Activated naive CD4-positive, alpha-beta T cell treated with anti-CD3 and anti-CD28 coated beads, Interleukin-2, amount 10 ng/mL, durations not matched to agents 7 days and 5 days (primary cell): ENCODE data around the gene KIF21A.
"Not testable (repeated sequence)": the region's sequence is repeated elsewhere in the genome, so short reads cannot be mapped to it uniquely, and the experiment has no call there.

Experiments used
- CTCF ChIA-PET: fragments of 350-600 bp; sonication (Branson Sonifier 250); formaldehyde crosslinking; loops from one replicate; lab custom pipeline; 2021; ENCODE audit warnings: antibody characterized with exemption; lab: Charles Lee
- DNase-seq: peaks from one replicate; pipeline ENCODE4 v3.0.0-alpha.2; 2020
- H3K27ac Mint-ChIP-seq: one replicate; pipeline ENCODE4 v1.8.0; 2021; ENCODE audit warnings: mild to moderate bottlenecking, moderate library complexity, mixed read lengths
- H3K27me3 Mint-ChIP-seq: one replicate; pipeline ENCODE4 v1.8.0; 2021; ENCODE audit warnings: mild to moderate bottlenecking, mixed read lengths
- H3K36me3 Mint-ChIP-seq: one replicate; pipeline ENCODE4 v1.8.0; 2021; ENCODE audit warnings: mixed read lengths
- H3K4me1 Mint-ChIP-seq: one replicate; pipeline ENCODE4 v1.8.0; 2021; ENCODE audit warnings: mixed read lengths
- H3K4me3 Mint-ChIP-seq: one replicate; pipeline ENCODE4 v1.8.0; 2021; ENCODE audit warnings: mild to moderate bottlenecking, moderate library complexity, mixed read lengths
- H3K9me3 Mint-ChIP-seq: one replicate; pipeline ENCODE4 v1.8.0; 2021; ENCODE audit warnings: mixed read lengths

Gene KIF21A

GRCh38 chr12:39329876-39330275 is 113.0 kb downstream of the KIF21A start:
- H3K9me3 Mint-ChIP-seq, result no peaks in the 10 kb centered on the region
- H3K27me3 Mint-ChIP-seq, result no peaks in the 10 kb centered on the region
- H3K36me3 Mint-ChIP-seq, result peaks cover 28% of the 10 kb centered on the region
- no peak overlapping the region for H3K27ac Mint-ChIP-seq
- DNase-seq, result no peak
- peaks cover 14% of the 10 kb centered on the region for H3K4me1 Mint-ChIP-seq
- H3K4me3 Mint-ChIP-seq, result no peak overlapping the region
- CTCF ChIA-PET, result no interaction called here

- H3K4me3 Mint-ChIP-seq, result no peak overlapping the region
- H3K9me3 Mint-ChIP-seq, result no peaks in the 10 kb centered on the region
- no peak overlapping the region for H3K27ac Mint-ChIP-seq
- CTCF ChIA-PET, result interaction anchor here (0.9 kb wide), 1 partner anchor 11 kb away, joined by 5 read pairs; no protein-coding TSS in a partner anchor
- H3K27me3 Mint-ChIP-seq, result no peaks in the 10 kb centered on the region
- H3K36me3 Mint-ChIP-seq, result peaks cover 28% of the 10 kb centered on the region
- H3K4me1 Mint-ChIP-seq, result peaks cover 14% of the 10 kb centered on the region
- DNase-seq, result no peak
Measured at GRCh38 chr12:39329018-39329417, 113.9 kb downstream of the KIF21A start.

- Mint-ChIP-seq H3K36me3 (peaks cover 28% of the 10 kb centered on the region), H3K27ac (no peak overlapping the region)
- CTCF ChIA-PET, result interaction anchor here (0.9 kb wide), 1 partner anchor 10 kb away, joined by 5 read pairs; no protein-coding TSS in a partner anchor
Measured at GRCh38 chr12:39327965-39328364, 115.0 kb downstream of the KIF21A start.

GRCh38 chr12:39327510-39327909 is 115.4 kb downstream of the KIF21A start:
- no peak for DNase-seq
- Mint-ChIP-seq H3K9me3 (no peaks in the 10 kb centered on the region), H3K4me3 (no peak overlapping the region), H3K36me3 (peaks cover 24% of the 10 kb centered on the region), H3K27me3 (no peaks in the 10 kb centered on the region), H3K27ac (no peak overlapping the region), H3K4me1 (peaks cover 12% of the 10 kb centered on the region)
- CTCF ChIA-PET, result no interaction called here

More at GRCh38 chr12:39327965-39328364, 115.0 kb downstream of the KIF21A start:
- Mint-ChIP-seq H3K27me3 (no peaks in the 10 kb centered on the region), H3K4me3 (no peak overlapping the region), H3K9me3 (no peaks in the 10 kb centered on the region), H3K4me1 (peaks cover 14% of the 10 kb centered on the region)
- no peak for DNase-seq

GRCh38 chr12:39319180-39319579 is 123.7 kb downstream of the KIF21A start:
- Mint-ChIP-seq H3K4me1 (no peaks in the 10 kb centered on the region), H3K27me3 (no peaks in the 10 kb centered on the region), H3K27ac (no peak overlapping the region), H3K9me3 (no peaks in the 10 kb centered on the region), H3K4me3 (no peak overlapping the region), H3K36me3 (no peaks in the 10 kb centered on the region)
- CTCF ChIA-PET, result interaction anchor here (0.6 kb wide), 1 partner anchor 687 kb away, joined by 3 read pairs; no protein-coding TSS in a partner anchor
- no peak for DNase-seq

- Mint-ChIP-seq H3K4me1 (no peaks in the 10 kb centered on the region), H3K36me3 (no peaks in the 10 kb centered on the region), H3K27me3 (no peaks in the 10 kb centered on the region), H3K9me3 (no peaks in the 10 kb centered on the region), H3K4me3 (no peak overlapping the region), H3K27ac (no peak overlapping the region)
- CTCF ChIA-PET, result no interaction called here
- no peak for DNase-seq
Measured at GRCh38 chr12:39314547-39314946, 128.4 kb downstream of the KIF21A start.

GRCh38 chr12:39309516-39309915 is 133.4 kb downstream of the KIF21A start:
- Mint-ChIP-seq H3K27me3 (no peaks in the 10 kb centered on the region), H3K36me3 (peaks cover under 1% of the 10 kb centered on the region), H3K4me1 (no peaks in the 10 kb centered on the region), H3K9me3 (no peaks in the 10 kb centered on the region), H3K4me3 (no peak overlapping the region), H3K27ac (no peak overlapping the region)
- CTCF ChIA-PET, result no interaction called here
- DNase-seq, result no peak

GRCh38 chr12:39301422-39301821 is 141.5 kb downstream of the KIF21A start:
- Mint-ChIP-seq H3K9me3 (no peaks in the 10 kb centered on the region), H3K27ac (no peak overlapping the region), H3K27me3 (no peaks in the 10 kb centered on the region), H3K36me3 (peaks cover 6% of the 10 kb centered on the region), H3K4me3 (no peak overlapping the region), H3K4me1 (no peaks in the 10 kb centered on the region)
- CTCF ChIA-PET, result no interaction called here
- no peak for DNase-seq

- CTCF ChIA-PET, result no interaction called here
- DNase-seq, result no peak
- H3K9me3 Mint-ChIP-seq, result no peaks in the 10 kb centered on the region
Measured at GRCh38 chr12:39300799-39301198, 142.1 kb downstream of the KIF21A start.

GRCh38 chr12:39297891-39298290 is 145.0 kb downstream of the KIF21A start:
- no peak for DNase-seq
- Mint-ChIP-seq H3K4me1 (no peaks in the 10 kb centered on the region), H3K4me3 (no peak overlapping the region), H3K9me3 (no peaks in the 10 kb centered on the region), H3K27me3 (no peaks in the 10 kb centered on the region), H3K36me3 (peaks cover 2% of the 10 kb centered on the region), H3K27ac (no peak overlapping the region)
- CTCF ChIA-PET, result interaction anchor here (0.8 kb wide), 1 partner anchor 24 kb away, joined by 3 read pairs; no protein-coding TSS in a partner anchor

More at GRCh38 chr12:39300799-39301198, 142.1 kb downstream of the KIF21A start:
- H3K4me3 Mint-ChIP-seq, result no peak overlapping the region
- H3K27ac Mint-ChIP-seq, result no peak overlapping the region
- H3K27me3 Mint-ChIP-seq, result no peaks in the 10 kb centered on the region
- peaks cover 6% of the 10 kb centered on the region for H3K36me3 Mint-ChIP-seq
- no peaks in the 10 kb centered on the region for H3K4me1 Mint-ChIP-seq

- CTCF ChIA-PET, result no interaction called here
- no peaks in the 10 kb centered on the region for H3K4me1 Mint-ChIP-seq
- no peaks in the 10 kb centered on the region for H3K27me3 Mint-ChIP-seq
- H3K36me3 Mint-ChIP-seq, result peaks cover 2% of the 10 kb centered on the region
- H3K4me3 Mint-ChIP-seq, result no peak overlapping the region
- H3K27ac Mint-ChIP-seq, result no peak overlapping the region
- no peaks in the 10 kb centered on the region for H3K9me3 Mint-ChIP-seq
- DNase-seq, result no peak
Measured at GRCh38 chr12:39296496-39296895, 146.4 kb downstream of the KIF21A start.

GRCh38 chr12:39295593-39295992 is 147.3 kb downstream of the KIF21A start:
- H3K9me3 Mint-ChIP-seq, H3K36me3 Mint-ChIP-seq, H3K27ac Mint-ChIP-seq, H3K4me3 Mint-ChIP-seq, DNase-seq, H3K4me1 Mint-ChIP-seq, CTCF ChIA-PET, H3K27me3 Mint-ChIP-seq: not testable (repeated sequence)

GRCh38 chr12:39294715-39295114 is 148.2 kb downstream of the KIF21A start:
- Mint-ChIP-seq H3K4me1 (no peaks in the 10 kb centered on the region), H3K4me3 (no peak overlapping the region), H3K9me3 (no peaks in the 10 kb centered on the region), H3K36me3 (peaks cover 2% of the 10 kb centered on the region), H3K27ac (no peak overlapping the region), H3K27me3 (no peaks in the 10 kb centered on the region)
- CTCF ChIA-PET, result interaction anchor here (0.5 kb wide), 1 partner anchor 23 kb away, joined by 3 read pairs; no protein-coding TSS in a partner anchor
- DNase-seq, result no peak

- DNase-seq, result no peak
- no peaks in the 10 kb centered on the region for H3K36me3 Mint-ChIP-seq
- no peak overlapping the region for H3K4me3 Mint-ChIP-seq
- H3K27me3 Mint-ChIP-seq, result no peaks in the 10 kb centered on the region
- H3K9me3 Mint-ChIP-seq, result no peaks in the 10 kb centered on the region
- H3K4me1 Mint-ChIP-seq, result no peaks in the 10 kb centered on the region
- no peak overlapping the region for H3K27ac Mint-ChIP-seq
- CTCF ChIA-PET, result no interaction called here
Measured at GRCh38 chr12:39292125-39292630, 150.7 kb downstream of the KIF21A start.

- Mint-ChIP-seq H3K9me3 (no peaks in the 10 kb centered on the region), H3K36me3 (no peaks in the 10 kb centered on the region), H3K4me1 (no peaks in the 10 kb centered on the region), H3K27me3 (no peaks in the 10 kb centered on the region), H3K27ac (no peak overlapping the region), H3K4me3 (no peak overlapping the region)
- no peak for DNase-seq
- CTCF ChIA-PET, result no interaction called here
Measured at GRCh38 chr12:39287817-39288216, 155.1 kb downstream of the KIF21A start.
